Measurements from ENCODE around the gene TBC1D5. TPM values are rescaled to one million over a fixed set of nuclear protein-coding genes. Genes with fewer than 3 reads are reported as not detected.

The TBC1D5 gene
- total and polyA plus RNA-seq, 4 donors, result 34.6 to 135 (median 69.1) TPM

GRCh38 chr3:17772556-17772955 lies 30.1 kb upstream of the TBC1D5 start:
- no CpG with 5 or more reads among the region's 3 CpGs for WGBS (ENCODE audit: insufficient coverage)
- H3K9me3 ChIP-seq (ENCODE audit: control insufficient read depth, insufficient read depth, low read length), result no peaks in the 10 kb centered on the region
- H3K27ac ChIP-seq (ENCODE audit: low read depth, low read length), result no peak overlapping the region
- no peak for DNase-seq (ENCODE audit: low read depth in 4 of 6, low spot score in 6 of 6)
- H3K27me3 ChIP-seq (ENCODE audit: control insufficient read depth, insufficient read depth, low read length), result no peaks in the 10 kb centered on the region
- no peak overlapping the region for H3K4me3 ChIP-seq (ENCODE audit: low read depth, low read length)
- H3K4me1 ChIP-seq (ENCODE audit: control insufficient read depth, insufficient read depth, low read length), result no peaks in the 10 kb centered on the region
- no peaks in the 10 kb centered on the region for H3K36me3 ChIP-seq (ENCODE audit: control insufficient read depth, insufficient read depth, low read length)

DNA sequence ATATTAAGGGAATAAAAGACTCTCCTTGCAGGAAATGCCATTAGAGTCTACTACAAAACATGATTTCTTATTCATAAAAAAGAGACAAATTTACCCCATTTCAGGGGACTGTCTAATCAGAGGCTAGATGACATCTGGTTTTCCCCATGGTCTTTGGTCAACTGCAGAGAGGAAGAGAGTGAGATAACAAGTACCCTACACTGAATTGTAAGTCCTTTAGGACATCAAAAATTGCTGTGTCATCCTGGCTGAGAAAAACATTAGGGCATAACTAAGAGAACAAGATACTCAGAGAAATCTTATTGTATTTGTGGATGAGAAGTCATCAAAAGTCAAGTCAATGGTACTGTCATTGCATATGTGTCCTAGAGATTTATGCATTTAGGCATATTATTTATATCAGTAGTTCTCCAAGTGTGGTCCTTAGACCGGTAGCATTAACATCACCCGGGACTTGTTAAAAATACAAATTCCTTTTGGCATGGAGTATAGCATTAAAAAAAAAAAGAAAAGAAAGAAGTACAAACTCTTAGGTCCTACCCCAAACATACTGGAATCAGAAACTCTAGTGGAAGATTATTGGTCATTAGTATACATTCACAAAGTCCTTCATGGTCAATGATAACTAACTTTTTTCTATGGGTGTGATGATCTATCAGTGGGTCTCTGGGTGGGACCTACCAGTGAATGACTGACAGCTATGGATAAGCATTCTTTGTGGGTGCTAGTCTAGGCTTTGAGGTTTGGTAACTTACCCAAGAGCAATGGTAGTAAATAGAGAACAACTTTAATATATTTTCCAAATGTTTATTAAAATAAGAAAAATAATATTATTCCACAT lies 29.0 kb upstream of the TBC1D5 start:
- Histone ChIP-seq H3K4me1 (ENCODE audit: control insufficient read depth, insufficient read depth, low read length) (no peaks in the 10 kb centered on the region), H3K4me3 (ENCODE audit: low read depth, low read length) (no peak overlapping the region), H3K36me3 (ENCODE audit: control insufficient read depth, insufficient read depth, low read length) (no peaks in the 10 kb centered on the region), H3K27ac (ENCODE audit: low read depth, low read length) (no peak overlapping the region), H3K27me3 (ENCODE audit: control insufficient read depth, insufficient read depth, low read length) (no peaks in the 10 kb centered on the region), H3K9me3 (ENCODE audit: control insufficient read depth, insufficient read depth, low read length) (no peaks in the 10 kb centered on the region)
- DNase-seq (ENCODE audit: low read depth in 4 of 6, low spot score in 6 of 6), result no peak
- no CpG with 5 or more reads among the region's 2 CpGs for WGBS (ENCODE audit: insufficient coverage)

GRCh38 chr3:17770682-17771081 lies 28.3 kb upstream of the TBC1D5 start:
- Histone ChIP-seq H3K36me3 (ENCODE audit: control insufficient read depth, insufficient read depth, low read length) (no peaks in the 10 kb centered on the region), H3K4me3 (ENCODE audit: low read depth, low read length) (no peak overlapping the region), H3K9me3 (ENCODE audit: control insufficient read depth, insufficient read depth, low read length) (no peaks in the 10 kb centered on the region), H3K4me1 (ENCODE audit: control insufficient read depth, insufficient read depth, low read length) (no peaks in the 10 kb centered on the region), H3K27me3 (ENCODE audit: control insufficient read depth, insufficient read depth, low read length) (no peaks in the 10 kb centered on the region), H3K27ac (ENCODE audit: low read depth, low read length) (no peak overlapping the region)
- DNase-seq (ENCODE audit: low read depth in 4 of 6, low spot score in 6 of 6), result no peak

DNA sequence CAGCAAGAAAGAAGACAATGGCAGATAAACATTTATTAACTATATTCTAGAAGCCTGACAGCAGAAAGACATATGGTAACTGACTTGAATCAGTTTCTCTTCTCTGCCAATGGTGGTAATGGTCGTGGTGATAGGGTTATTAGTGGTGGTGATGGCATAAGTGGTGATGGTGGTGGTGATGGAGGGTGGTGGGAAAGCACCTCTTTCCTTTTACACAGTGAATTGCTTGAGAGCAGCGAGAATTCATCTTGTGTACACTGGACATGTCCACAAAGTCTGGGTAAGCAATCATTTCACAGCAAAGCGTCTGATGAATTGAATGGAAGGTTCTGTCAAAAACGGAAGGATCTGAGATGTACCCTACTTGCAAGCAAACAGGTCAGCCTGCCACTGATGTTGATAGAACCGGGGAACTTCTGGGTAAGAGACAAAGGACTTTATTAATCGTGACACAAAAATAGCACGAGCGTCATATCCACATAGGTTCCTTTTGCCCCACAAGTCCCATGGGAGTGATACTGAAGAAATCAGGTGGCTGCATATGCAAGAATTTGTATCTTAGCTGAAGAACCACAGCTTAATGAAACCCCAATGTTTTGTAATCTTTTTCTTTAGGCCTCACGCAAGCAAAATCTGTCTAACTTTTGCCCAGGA lies 23.5 kb upstream of the TBC1D5 start:
- Histone ChIP-seq H3K27ac (ENCODE audit: low read depth, low read length) (no peak overlapping the region), H3K36me3 (ENCODE audit: control insufficient read depth, insufficient read depth, low read length) (no peaks in the 10 kb centered on the region), H3K4me1 (ENCODE audit: control insufficient read depth, insufficient read depth, low read length) (no peaks in the 10 kb centered on the region), H3K9me3 (ENCODE audit: control insufficient read depth, insufficient read depth, low read length) (no peaks in the 10 kb centered on the region), H3K27me3 (ENCODE audit: control insufficient read depth, insufficient read depth, low read length) (no peaks in the 10 kb centered on the region), H3K4me3 (ENCODE audit: low read depth, low read length) (no peak overlapping the region)
- 95% methylated on average over 3 of the region's 9 CpGs for WGBS (ENCODE audit: insufficient coverage)
- no peak for DNase-seq (ENCODE audit: low read depth in 4 of 6, low spot score in 6 of 6)

DNA sequence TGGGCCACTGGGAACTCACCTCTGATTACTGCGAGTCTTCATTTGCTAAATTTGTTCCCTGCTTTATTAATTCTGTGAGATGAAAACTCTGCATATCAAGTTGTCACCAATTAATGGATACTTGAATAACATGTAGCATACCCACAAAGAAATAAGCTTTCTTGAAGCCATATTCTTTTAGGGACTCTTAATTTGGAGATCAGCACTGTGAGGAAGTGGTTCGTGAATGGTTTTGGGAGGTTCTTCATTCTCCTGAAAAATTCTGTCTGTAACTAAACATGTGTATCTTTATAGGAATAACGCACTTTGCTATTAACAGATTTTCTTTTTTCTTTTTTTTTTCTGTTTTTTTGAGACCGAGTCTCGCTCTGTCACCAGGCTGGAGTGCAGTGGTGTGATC lies 19.1 kb upstream of the TBC1D5 start:
- Histone ChIP-seq H3K27me3 (ENCODE audit: control insufficient read depth, insufficient read depth, low read length) (no peaks in the 10 kb centered on the region), H3K4me3 (ENCODE audit: low read depth, low read length) (no peak overlapping the region), H3K36me3 (ENCODE audit: control insufficient read depth, insufficient read depth, low read length) (no peaks in the 10 kb centered on the region), H3K27ac (ENCODE audit: low read depth, low read length) (no peak overlapping the region), H3K4me1 (ENCODE audit: control insufficient read depth, insufficient read depth, low read length) (no peaks in the 10 kb centered on the region), H3K9me3 (ENCODE audit: control insufficient read depth, insufficient read depth, low read length) (no peaks in the 10 kb centered on the region)
- DNase-seq (ENCODE audit: low read depth in 4 of 6, low spot score in 6 of 6), result no peak
- WGBS (ENCODE audit: insufficient coverage), result 100% methylated on average over 1 of the region's 5 CpGs

DNA sequence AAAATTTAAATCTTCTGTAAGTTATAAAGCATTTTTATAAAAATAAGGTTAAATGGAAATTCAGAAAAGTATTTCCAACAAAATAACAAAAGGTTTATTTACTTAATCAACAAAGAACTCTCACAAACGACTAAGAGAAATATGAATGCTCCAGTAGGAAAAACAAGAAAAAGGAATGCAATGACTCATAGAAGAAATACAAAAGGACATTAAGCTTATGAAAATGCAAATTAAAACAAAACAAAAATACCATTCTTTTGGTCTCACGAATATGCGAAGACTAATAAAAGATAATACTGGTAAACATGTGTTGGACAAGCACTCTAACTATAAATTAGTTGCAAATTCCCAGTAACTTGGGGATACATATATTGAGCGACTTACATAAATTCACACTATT lies 17.5 kb upstream of the TBC1D5 start:
- no CpG with 5 or more reads among the region's 4 CpGs for WGBS (ENCODE audit: insufficient coverage)
- no peaks in the 10 kb centered on the region for H3K36me3 ChIP-seq (ENCODE audit: control insufficient read depth, insufficient read depth, low read length)
- H3K27ac ChIP-seq (ENCODE audit: low read depth, low read length), result no peak overlapping the region
- DNase-seq (ENCODE audit: low read depth in 4 of 6, low spot score in 6 of 6), result no peak
- no peaks in the 10 kb centered on the region for H3K9me3 ChIP-seq (ENCODE audit: control insufficient read depth, insufficient read depth, low read length)
- no peak overlapping the region for H3K4me3 ChIP-seq (ENCODE audit: low read depth, low read length)
- H3K4me1 ChIP-seq (ENCODE audit: control insufficient read depth, insufficient read depth, low read length), result no peaks in the 10 kb centered on the region
- no peaks in the 10 kb centered on the region for H3K27me3 ChIP-seq (ENCODE audit: control insufficient read depth, insufficient read depth, low read length)

DNA sequence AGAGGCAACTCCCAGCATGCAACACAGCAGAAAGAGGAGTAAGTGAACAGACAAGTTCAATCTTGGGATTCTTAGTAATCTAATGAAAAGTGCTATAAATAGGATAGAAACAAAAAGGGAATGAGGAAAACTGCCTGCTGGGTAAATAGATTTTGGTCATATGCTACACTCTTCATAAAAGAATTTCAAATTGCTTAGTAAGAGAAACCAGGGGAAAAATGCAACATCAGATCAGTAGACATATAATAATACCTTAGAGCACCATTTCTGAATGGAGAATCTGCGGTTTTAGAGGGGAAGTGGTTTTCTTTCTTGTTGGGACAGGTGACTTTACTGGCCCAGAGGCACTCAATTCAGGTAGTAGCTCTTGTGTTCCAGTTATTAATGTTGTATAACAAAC lies 13.4 kb upstream of the TBC1D5 start:
- Histone ChIP-seq H3K27me3 (ENCODE audit: control insufficient read depth, insufficient read depth, low read length) (no peaks in the 10 kb centered on the region), H3K27ac (ENCODE audit: low read depth, low read length) (no peak overlapping the region), H3K9me3 (ENCODE audit: control insufficient read depth, insufficient read depth, low read length) (no peaks in the 10 kb centered on the region), H3K36me3 (ENCODE audit: control insufficient read depth, insufficient read depth, low read length) (no peaks in the 10 kb centered on the region), H3K4me3 (ENCODE audit: low read depth, low read length) (no peak overlapping the region), H3K4me1 (ENCODE audit: control insufficient read depth, insufficient read depth, low read length) (no peaks in the 10 kb centered on the region)
- no CpG with 5 or more reads among the region's 1 CpG for WGBS (ENCODE audit: insufficient coverage)
- DNase-seq (ENCODE audit: low read depth in 4 of 6, low spot score in 6 of 6), result no peak

DNA sequence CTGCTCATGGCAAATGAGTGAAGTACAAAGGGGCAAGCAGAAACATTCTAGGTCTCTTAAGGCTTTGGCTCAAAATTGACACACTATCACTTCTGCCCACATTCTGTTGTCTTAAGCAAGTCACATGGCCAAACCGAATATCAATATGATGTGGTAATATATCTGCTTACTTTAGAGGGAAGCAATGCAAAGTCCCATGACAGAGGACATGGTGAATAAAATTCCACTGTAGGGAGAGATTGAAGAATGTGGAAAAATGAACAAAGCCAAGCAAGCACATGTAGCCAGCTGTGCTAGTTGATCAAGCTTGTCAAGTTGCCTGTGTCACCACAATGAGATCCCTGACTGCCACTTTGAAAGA lies 11.2 kb upstream of the TBC1D5 start:
- WGBS (ENCODE audit: insufficient coverage), result no CpG with 5 or more reads among the region's 1 CpG
- no peaks in the 10 kb centered on the region for H3K4me1 ChIP-seq (ENCODE audit: control insufficient read depth, insufficient read depth, low read length)
- H3K36me3 ChIP-seq (ENCODE audit: control insufficient read depth, insufficient read depth, low read length), result no peaks in the 10 kb centered on the region
- no peak overlapping the region for H3K27ac ChIP-seq (ENCODE audit: low read depth, low read length)
- DNase-seq (ENCODE audit: low read depth in 4 of 6, low spot score in 6 of 6), result no peak
- H3K4me3 ChIP-seq (ENCODE audit: low read depth, low read length), result no peak overlapping the region
- no peaks in the 10 kb centered on the region for H3K9me3 ChIP-seq (ENCODE audit: control insufficient read depth, insufficient read depth, low read length)
- no peaks in the 10 kb centered on the region for H3K27me3 ChIP-seq (ENCODE audit: control insufficient read depth, insufficient read depth, low read length)

GRCh38 chr3:17752876-17753631 lies 10.6 kb upstream of the TBC1D5 start:
- Histone ChIP-seq H3K4me1 (ENCODE audit: control insufficient read depth, insufficient read depth, low read length) (no peaks in the 10 kb centered on the region), H3K27ac (ENCODE audit: low read depth, low read length) (no peak overlapping the region), H3K27me3 (ENCODE audit: control insufficient read depth, insufficient read depth, low read length) (no peaks in the 10 kb centered on the region), H3K36me3 (ENCODE audit: control insufficient read depth, insufficient read depth, low read length) (no peaks in the 10 kb centered on the region), H3K4me3 (ENCODE audit: low read depth, low read length) (no peak overlapping the region), H3K9me3 (ENCODE audit: control insufficient read depth, insufficient read depth, low read length) (no peaks in the 10 kb centered on the region)
- 100% methylated on average over 1 of the region's 1 CpG for WGBS (ENCODE audit: insufficient coverage)
- no peak for DNase-seq (ENCODE audit: low read depth in 4 of 6, low spot score in 6 of 6)

Measured in spinal cord (tissue), 10 donors.